Uterus (tissue), 4 donors: ENCODE measurements around the gene TBX2. TPM values are rescaled to one million over a fixed set of nuclear protein-coding genes. Genes with fewer than 3 reads are reported as not detected.

Experiments used
- DNase-seq, 2 donors: peaks; one replicate each; pipeline ENCODE4 v3.0.0-alpha.2; 2019 to 2020
- H3K27ac ChIP-seq, 2 donors: fragments of 200-600 bp; sonication (generic); 1 replicate in 1 of 2; 2 replicates in 1 of 2; pipeline ENCODE4 v1.5.1; 2016 to 2018
- H3K27me3 ChIP-seq, 2 donors: fragments of 200-600 bp; sonication (generic); one replicate each; pipeline ENCODE4 v1.5.1; 2018 to 2019; ENCODE audit warnings: control low read depth in 1 of 2
- H3K36me3 ChIP-seq, 2 donors: fragments of 200-600 bp; sonication (generic); one replicate each; pipeline ENCODE4 v1.5.1; 2019; ENCODE audit warnings: control low read depth in 1 of 2
- H3K4me1 ChIP-seq, 2 donors: fragments of 200-600 bp; sonication (generic); one replicate each; pipeline ENCODE4 v1.5.1; 2018 to 2019; ENCODE audit warnings: control low read depth in 1 of 2
- H3K4me3 ChIP-seq, 2 donors: fragments of 200-600 bp; sonication (generic); 1 replicate in 1 of 2; 2 replicates in 1 of 2; pipeline ENCODE4 v1.5.1; 2018 to 2019; ENCODE audit warnings: mild to moderate bottlenecking in 1 of 2
- H3K9me3 ChIP-seq, 2 donors: fragments of 200-600 bp; sonication (generic); one replicate each; pipeline ENCODE4 v1.5.1; 2019; ENCODE audit warnings: control low read depth in 1 of 2
- POLR2A ChIP-seq, 2 donors: fragments of 450-650 bp; IDR thresholded peaks; one replicate each; pipeline ENCODE4 v1.6.1; 2016; ENCODE audit warnings: antibody characterized with exemption in 2 of 2, mild to moderate bottlenecking in 1 of 2, moderate library complexity in 1 of 2
- intact Hi-C: fragments of 100-400 bp; cut with DNase I; formaldehyde crosslinking; loops from one replicate; pipeline ENCODE4 v1.15.1; 2023; ENCODE audit warnings: low total_unique reads
- total RNA-seq, 4 donors: library from RNA; depleted of rRNA in 3 of 4; stranded (reverse); fragments of >200 nt in 3 of 4; gene quantifications; one replicate each; pipeline versions ENCODE4 v1.1.0 to v1.2.4, GENCODE V29; 2014 to 2023
- TF ChIP-seq, protein P1 (sequence below), 4 experiments: fragments of 200-600 bp in 2 of 4; fragments of 450-650 bp in 2 of 4; sonication (generic) in 2 of 4; IDR thresholded peaks; one replicate each; pipeline ENCODE4 v1.5.1; 2016 to 2019; ENCODE audit warnings: antibody characterized with exemption in 4 of 4, mild to moderate bottlenecking in 2 of 4, moderate library complexity in 1 of 4
- donor health status: DM: yes; HTN: yes; CAD: no.

The TBX2 gene
- total RNA-seq, 4 donors from 2014 or later, result 0.29 to 40.5 (median 27.4) TPM

GRCh38 chr17:61387511-61388305 lies 11.9 kb upstream of the TBX2 start:
- TF ChIP-seq, protein P1, sequence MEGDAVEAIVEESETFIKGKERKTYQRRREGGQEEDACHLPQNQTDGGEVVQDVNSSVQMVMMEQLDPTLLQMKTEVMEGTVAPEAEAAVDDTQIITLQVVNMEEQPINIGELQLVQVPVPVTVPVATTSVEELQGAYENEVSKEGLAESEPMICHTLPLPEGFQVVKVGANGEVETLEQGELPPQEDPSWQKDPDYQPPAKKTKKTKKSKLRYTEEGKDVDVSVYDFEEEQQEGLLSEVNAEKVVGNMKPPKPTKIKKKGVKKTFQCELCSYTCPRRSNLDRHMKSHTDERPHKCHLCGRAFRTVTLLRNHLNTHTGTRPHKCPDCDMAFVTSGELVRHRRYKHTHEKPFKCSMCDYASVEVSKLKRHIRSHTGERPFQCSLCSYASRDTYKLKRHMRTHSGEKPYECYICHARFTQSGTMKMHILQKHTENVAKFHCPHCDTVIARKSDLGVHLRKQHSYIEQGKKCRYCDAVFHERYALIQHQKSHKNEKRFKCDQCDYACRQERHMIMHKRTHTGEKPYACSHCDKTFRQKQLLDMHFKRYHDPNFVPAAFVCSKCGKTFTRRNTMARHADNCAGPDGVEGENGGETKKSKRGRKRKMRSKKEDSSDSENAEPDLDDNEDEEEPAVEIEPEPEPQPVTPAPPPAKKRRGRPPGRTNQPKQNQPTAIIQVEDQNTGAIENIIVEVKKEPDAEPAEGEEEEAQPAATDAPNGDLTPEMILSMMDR (IDR thresholded peaks at IDR 0.05), result no peak
- no peak for TF ChIP-seq POLR2A (IDR thresholded peaks at IDR 0.05)

GRCh38 chr17:61388561-61389356 lies 10.9 kb upstream of the TBX2 start:
- Histone ChIP-seq H3K36me3 (no peaks in the 10 kb centered on the region), H3K27me3 (no peaks in the 10 kb centered on the region), H3K9me3 (no peaks in the 10 kb centered on the region), H3K4me1 (peaks cover 0 to 8% of the 10 kb centered on the region in 2 donors), H3K4me3 (no peak overlapping the region), H3K27ac (no peak overlapping the region)
- TF ChIP-seq, protein P1 (IDR thresholded peaks at IDR 0.05), result no peak
- no peak for TF ChIP-seq POLR2A (IDR thresholded peaks at IDR 0.05)
- no peak for DNase-seq
- intact Hi-C loops, result no loop called here

More at GRCh38 chr17:61387511-61388305, 11.9 kb upstream of the TBX2 start:
- no peak overlapping the region for H3K27ac ChIP-seq
- DNase-seq, result no peak
- H3K4me3 ChIP-seq, result no peak overlapping the region
- intact Hi-C loops, result no loop called here
- H3K27me3 ChIP-seq, result no peaks in the 10 kb centered on the region
- H3K36me3 ChIP-seq, result no peaks in the 10 kb centered on the region
- H3K9me3 ChIP-seq, result no peaks in the 10 kb centered on the region
- peaks cover 0 to 8% of the 10 kb centered on the region in 2 donors for H3K4me1 ChIP-seq

- Histone ChIP-seq H3K36me3 (no peaks in the 10 kb centered on the region), H3K27me3 (no peaks in the 10 kb centered on the region), H3K4me1 (peaks cover 0 to 8% of the 10 kb centered on the region in 2 donors), H3K9me3 (no peaks in the 10 kb centered on the region), H3K4me3 (no peak overlapping the region), H3K27ac (peak overlapping the region; percentile 6 to 49)
- intact Hi-C loops, result loop anchor here (10.0 kb wide), 1 partner anchor 385 kb away; no protein-coding TSS in a partner anchor
- TF ChIP-seq, protein P1 (IDR thresholded peaks at IDR 0.05), result peak; percentile 72 to 93 (median 84)
- TF ChIP-seq POLR2A (IDR thresholded peaks at IDR 0.05), result no peak
- peak; percentile 29 to 52 for DNase-seq
Measured at GRCh38 chr17:61389670-61390478, 9.8 kb upstream of the TBX2 start.

DNA sequence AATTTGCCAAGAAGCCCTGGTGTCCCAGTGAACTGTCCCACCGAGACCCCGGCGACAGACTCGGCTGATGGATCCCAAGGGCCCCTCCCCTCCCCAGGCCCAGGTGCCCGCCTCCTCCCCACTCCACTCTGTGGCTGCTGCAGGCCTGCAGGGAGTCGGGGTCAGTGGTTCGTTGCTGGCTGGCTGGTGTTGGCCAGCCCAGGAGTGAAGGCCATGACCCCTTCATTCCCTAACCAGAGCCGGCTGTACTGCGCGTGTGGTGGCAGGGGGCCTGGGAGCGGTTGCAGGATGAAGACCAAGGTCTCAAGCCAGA lies 9.2 kb upstream of the TBX2 start:
- DNase-seq, result peak in 1 of 2 donors; percentile 17
- Histone ChIP-seq H3K9me3 (no peaks in the 10 kb centered on the region), H3K4me3 (no peak overlapping the region), H3K36me3 (no peaks in the 10 kb centered on the region), H3K27me3 (no peaks in the 10 kb centered on the region), H3K4me1 (peaks cover 0 to 8% of the 10 kb centered on the region in 2 donors), H3K27ac (peak overlapping the region in 1 of 2 donors; percentile 6)
- TF ChIP-seq POLR2A (IDR thresholded peaks at IDR 0.05), result no peak
- TF ChIP-seq, protein P1 (IDR thresholded peaks at IDR 0.05), result no peak
- intact Hi-C loops, result loop anchor here (10.0 kb wide), 1 partner anchor 386 kb away; no protein-coding TSS in a partner anchor
